Parietal lobe (tissue), 1 donor: ENCODE data around the gene INPP5K. TPM values are rescaled to one million over a fixed set of nuclear protein-coding genes. Genes with fewer than 3 reads are reported as not detected.

Source experiments
- total RNA-seq: library from RNA; depleted of rRNA; stranded (reverse); fragments of >200 nt; gene quantifications from one replicate; pipeline ENCODE4 v1.2.3, GENCODE V29; 2014

INPP5K gene
- 49.5 TPM for total RNA-seq

DNA sequence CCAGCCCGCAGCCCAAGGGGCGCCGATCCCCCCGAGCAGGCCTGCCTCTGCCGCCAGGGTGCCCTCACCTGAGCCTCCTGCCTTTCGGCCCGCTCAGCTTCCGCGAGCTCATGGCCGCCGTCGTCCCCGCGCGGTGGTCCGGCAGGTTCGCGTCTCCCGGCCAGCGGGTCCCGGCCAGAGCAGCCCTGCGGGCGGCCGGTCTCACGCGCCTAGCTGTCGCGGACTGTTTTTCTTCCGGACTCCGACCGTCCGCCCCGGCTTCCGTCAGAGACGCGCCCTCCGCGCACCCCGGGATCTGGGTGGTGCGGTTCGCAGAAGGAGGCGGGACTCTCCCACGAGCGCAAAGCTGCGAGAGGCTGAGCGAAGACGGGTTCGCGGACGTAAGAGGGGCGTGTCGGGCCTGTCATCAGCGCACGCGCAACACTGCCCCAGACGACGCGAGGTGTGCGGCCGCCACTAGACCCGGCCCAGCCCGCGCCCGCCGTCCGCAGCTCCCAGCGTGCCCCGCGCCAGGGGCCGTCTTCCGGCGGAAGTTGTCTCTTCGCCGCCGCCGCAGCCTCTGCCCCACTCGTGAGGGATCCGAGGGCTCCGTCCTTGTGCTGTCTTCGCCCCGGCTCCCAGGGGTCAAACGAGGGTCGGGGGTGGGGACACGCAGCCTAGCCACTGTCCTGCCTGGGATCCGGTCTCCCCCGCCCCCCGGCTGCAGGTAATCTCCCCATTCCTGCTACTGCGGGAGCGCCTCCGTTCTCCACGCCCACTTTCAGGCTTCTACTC, at the start of gene INPP5K:
Gene INPP5K, minus strand, starts transcription at position 225 of the 774 bp plus-strand sequence. Its CDS starts 113 bp downstream, at position 112.

GRCh38 chr17:1492249-1493206, 23.9 kb downstream of the INPP5K start, which contains the start of gene MYO1C:
MYO1C (minus strand) TSS chr17:1492686; CDS start chr17:1492487, 199 bp downstream.

DNA sequence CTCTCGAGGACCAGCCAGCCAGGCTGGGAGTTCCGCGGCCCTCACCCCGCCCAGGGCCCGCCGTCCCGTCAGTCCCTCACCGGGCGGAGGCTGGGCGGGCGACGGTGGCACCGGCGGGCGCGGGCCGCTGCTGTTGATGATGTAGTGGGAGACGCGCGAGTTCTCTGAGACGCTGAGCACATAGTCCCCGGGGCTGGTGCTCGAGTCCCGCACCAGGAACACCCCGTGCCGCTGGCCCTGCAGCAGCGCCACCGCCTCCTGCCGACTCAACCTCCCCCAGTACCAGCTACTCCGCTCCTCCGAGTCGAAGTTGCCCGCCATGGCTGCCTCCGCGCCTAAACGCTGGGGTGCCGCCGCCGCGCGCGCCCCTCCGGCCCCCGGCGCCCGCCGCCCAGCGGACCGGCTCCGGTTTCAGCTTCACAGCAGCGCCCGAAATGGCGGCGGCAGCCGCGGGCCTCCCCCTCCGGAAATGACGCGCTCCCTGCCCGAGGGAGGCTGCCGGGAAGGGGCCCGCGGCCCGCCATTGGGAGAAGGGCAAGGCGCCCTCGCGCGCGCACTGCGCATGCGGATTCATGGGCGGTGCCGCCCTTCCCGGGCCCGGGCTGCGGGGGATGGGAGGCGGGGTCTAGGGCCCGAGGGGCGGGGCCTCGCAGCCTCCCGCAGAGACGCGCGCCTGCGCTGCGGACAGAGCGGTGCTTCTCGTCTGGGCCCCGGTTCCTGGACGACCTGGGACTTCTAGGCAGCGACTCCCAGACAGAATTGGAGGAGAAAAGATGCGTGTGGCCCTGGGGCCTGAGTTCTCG, 60.4 kb downstream of the INPP5K start, which contains the start of gene CRK:
Gene CRK, minus strand, starts transcription at position 436 of the 803 bp plus-strand sequence. Its CDS starts 115 bp downstream, at position 321.

Other genes with a start within 250 kb of the INPP5K start
- not detected for gene BHLHA9, start 246.2 kb downstream of the INPP5K start, total RNA-seq
- gene TRARG1, start 236.9 kb downstream of the INPP5K start, total RNA-seq: not detected
- 686 TPM for gene YWHAE, start 116.4 kb downstream of the INPP5K start, total RNA-seq
- 97.0 TPM for gene CRK, start 60.4 kb downstream of the INPP5K start, total RNA-seq
- 17.8 TPM for gene MYO1C, start 23.9 kb downstream of the INPP5K start, total RNA-seq
- gene PITPNA, start 46.2 kb upstream of the INPP5K start, total RNA-seq: 26.0 TPM
- gene SLC43A2, start 112.2 kb upstream of the INPP5K start, total RNA-seq: 25.7 TPM
- gene SCARF1, start 129.1 kb upstream of the INPP5K start, total RNA-seq: 3.1 TPM
- gene RILP, start 133.3 kb upstream of the INPP5K start, total RNA-seq: 1.6 TPM
- 183 TPM for gene PRPF8, start 168.3 kb upstream of the INPP5K start, total RNA-seq
- gene TLCD2, start 193.8 kb upstream of the INPP5K start, total RNA-seq: 0.31 TPM
- gene WDR81, start 208.1 kb upstream of the INPP5K start, total RNA-seq: 18.5 TPM
- 0.31 TPM for gene SERPINF2, start 226.3 kb upstream of the INPP5K start, total RNA-seq
- gene SERPINF1, start 245.4 kb upstream of the INPP5K start, total RNA-seq: 2.8 TPM